Measurements from ENCODE around the gene TCOF1.

Gene TCOF1

DNA sequence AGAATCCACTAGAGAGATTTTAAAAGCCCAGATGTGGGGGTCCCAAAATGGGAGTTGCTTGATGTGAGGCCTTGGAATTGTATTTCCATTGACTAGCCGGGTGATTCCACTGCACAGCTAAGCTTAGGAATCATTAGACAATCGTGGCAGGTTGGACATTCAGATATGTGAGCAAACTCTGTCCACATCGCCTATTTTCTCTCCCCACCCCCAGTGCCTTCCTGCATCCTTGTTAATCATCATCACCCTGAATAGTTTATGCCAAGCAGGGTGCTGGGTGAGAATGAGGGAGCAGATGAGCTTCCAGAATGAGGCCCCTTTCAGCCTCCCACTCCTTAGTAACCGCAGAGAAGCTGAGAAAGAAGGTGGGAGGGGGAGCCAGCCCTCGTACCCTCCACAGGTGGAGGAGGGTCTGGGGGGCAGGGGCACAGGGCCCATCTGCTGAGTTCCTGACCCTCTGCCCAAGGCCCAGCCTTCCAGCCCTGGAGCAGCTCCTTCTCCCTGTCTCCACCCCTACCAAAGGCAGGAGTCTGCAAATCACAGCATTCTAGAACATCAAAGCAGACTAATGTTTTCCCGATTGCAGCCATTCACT is 7.7 kb upstream of the TCOF1 start:
- TF ChIP-seq SUZ12 (IDR thresholded peaks at IDR 0.05; ENCODE audit: extremely low read depth, insufficient read depth, insufficient read length) (no peak), ZNF274 (IDR thresholded peaks at IDR 0.05; ENCODE audit: low read depth, low read length) (no peak)
- Histone ChIP-seq H3K36me3 (ENCODE audit: insufficient read depth, insufficient read length, low read length) (no peaks in the 10 kb centered on the region), H3K4me3 (ENCODE audit: insufficient read length, low read depth) (no peak overlapping the region)

GRCh38 chr5:150350524-150351344 is 6.8 kb upstream of the TCOF1 start:
- TF ChIP-seq SUZ12 (IDR thresholded peaks at IDR 0.05; ENCODE audit: extremely low read depth, insufficient read depth, insufficient read length) = no peak
- TF ChIP-seq YY1 (IDR thresholded peaks at IDR 0.05; ENCODE audit: insufficient read depth, insufficient read length) = no peak
- TF ChIP-seq ZNF274 (IDR thresholded peaks at IDR 0.05; ENCODE audit: low read depth, low read length) = no peak
- Histone ChIP-seq H3K4me3 (ENCODE audit: insufficient read length, low read depth) (no peak overlapping the region), H3K9me3 (ENCODE audit: insufficient read depth, low read length) (no peaks in the 10 kb centered on the region), H3K36me3 (ENCODE audit: insufficient read depth, insufficient read length, low read length) (no peaks in the 10 kb centered on the region), H3K9ac (ENCODE audit: insufficient read length, low read depth) (no peak overlapping the region), H3K27me3 (ENCODE audit: insufficient read depth, insufficient read length) (no peaks in the 10 kb centered on the region), H3K4me1 (ENCODE audit: insufficient read depth, insufficient read length) (peaks cover 2% of the 10 kb centered on the region)
- DNase-seq (ENCODE audit: low read depth, low spot score) = peak; percentile 62

More for the DNA sequence above, 7.7 kb upstream of the TCOF1 start:
- DNase-seq (ENCODE audit: low read depth, low spot score) = no peak
- Histone ChIP-seq H3K9me3 (ENCODE audit: insufficient read depth, low read length) (no peaks in the 10 kb centered on the region), H3K9ac (ENCODE audit: insufficient read length, low read depth) (no peak overlapping the region), H3K27me3 (ENCODE audit: insufficient read depth, insufficient read length) (no peaks in the 10 kb centered on the region), H3K4me1 (ENCODE audit: insufficient read depth, insufficient read length) (peaks cover 2% of the 10 kb centered on the region)

DNA sequence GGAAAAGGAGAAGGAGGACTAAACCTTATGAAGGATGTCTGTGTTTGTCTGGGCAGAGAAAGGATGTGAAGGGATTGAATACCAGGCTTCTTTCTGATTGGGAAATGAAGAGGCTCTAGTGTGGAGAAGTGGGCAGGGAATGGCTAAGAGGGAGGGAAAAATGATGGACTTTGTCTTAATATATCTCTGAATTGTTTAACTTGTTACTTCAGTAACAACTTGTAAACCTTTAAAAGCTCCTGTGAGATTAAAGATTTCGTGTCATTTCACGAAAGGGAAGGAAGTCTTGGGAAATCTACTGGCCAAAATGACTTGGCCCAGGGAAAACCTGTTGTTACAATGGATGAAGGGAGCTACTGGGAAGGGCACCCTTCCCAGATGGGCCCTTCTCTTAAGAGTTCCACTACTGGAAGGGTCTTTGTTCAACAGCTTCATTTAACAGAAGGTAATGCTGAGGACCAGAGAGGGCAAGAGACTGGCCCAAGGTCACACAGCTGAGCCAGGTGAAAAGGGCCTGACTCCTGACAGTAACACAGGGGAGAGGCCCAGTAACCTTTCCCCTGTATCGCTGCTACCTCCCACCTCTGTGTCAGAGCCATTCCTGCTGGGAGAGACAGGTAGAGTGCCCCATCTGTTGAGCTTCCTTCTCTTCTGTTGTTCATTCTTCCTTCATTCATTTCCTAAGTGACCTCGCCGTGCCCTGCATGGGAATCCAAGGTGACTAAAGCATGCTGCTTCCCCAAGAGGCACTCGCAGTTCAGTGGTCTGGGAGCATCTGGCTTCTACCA is 5.1 kb upstream of the TCOF1 start:
- no peaks in the 10 kb centered on the region for H3K27me3 ChIP-seq (ENCODE audit: insufficient read depth, insufficient read length)
- DNase-seq (ENCODE audit: low read depth, low spot score) = no peak
- TF ChIP-seq ZNF274 (IDR thresholded peaks at IDR 0.05; ENCODE audit: low read depth, low read length) = no peak
- TF ChIP-seq SUZ12 (IDR thresholded peaks at IDR 0.05; ENCODE audit: extremely low read depth, insufficient read depth, insufficient read length) = no peak
- TF ChIP-seq YY1 (IDR thresholded peaks at IDR 0.05; ENCODE audit: insufficient read depth, insufficient read length) = no peak
- H3K9ac ChIP-seq (ENCODE audit: insufficient read length, low read depth) = no peak overlapping the region
- H3K4me3 ChIP-seq (ENCODE audit: insufficient read length, low read depth) = no peak overlapping the region
- H3K4me1 ChIP-seq (ENCODE audit: insufficient read depth, insufficient read length) = peaks cover 4% of the 10 kb centered on the region
- H3K9me3 ChIP-seq (ENCODE audit: insufficient read depth, low read length) = no peaks in the 10 kb centered on the region
- H3K36me3 ChIP-seq (ENCODE audit: insufficient read depth, insufficient read length, low read length) = no peaks in the 10 kb centered on the region

DNA sequence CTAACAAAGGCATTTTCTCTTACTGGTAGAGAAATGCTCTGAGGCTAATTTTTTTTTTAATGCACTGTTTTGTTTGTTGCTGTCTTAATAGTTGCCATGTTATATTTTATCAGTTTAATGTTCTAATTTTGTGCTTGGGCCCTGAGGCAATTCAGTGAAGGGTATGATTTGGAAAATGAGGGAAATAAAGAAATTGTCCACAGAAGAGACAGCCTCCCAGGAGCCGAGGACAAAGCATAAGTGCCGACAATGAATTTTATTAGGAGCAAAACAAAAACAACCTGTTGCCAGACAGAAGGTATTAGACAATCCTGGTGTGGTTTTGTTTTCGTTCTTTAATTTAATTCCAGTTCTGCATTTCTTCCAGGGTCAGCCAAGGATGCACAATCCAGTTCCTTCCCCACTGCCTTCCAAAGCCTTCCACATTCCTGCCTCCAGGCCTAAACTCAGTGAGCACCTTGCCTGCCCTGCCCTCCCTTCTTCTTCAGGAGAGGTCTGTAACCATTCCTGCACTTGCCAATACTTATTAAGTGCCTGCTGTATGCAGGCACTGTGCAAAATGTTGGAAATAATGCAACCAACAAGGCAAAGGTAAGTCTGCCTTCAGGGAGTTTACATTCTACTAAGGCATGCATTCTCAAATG is 4.3 kb upstream of the TCOF1 start:
- no peak for DNase-seq (ENCODE audit: low read depth, low spot score)
- Histone ChIP-seq H3K36me3 (ENCODE audit: insufficient read depth, insufficient read length, low read length) (no peaks in the 10 kb centered on the region), H3K4me3 (ENCODE audit: insufficient read length, low read depth) (no peak overlapping the region), H3K9me3 (ENCODE audit: insufficient read depth, low read length) (no peaks in the 10 kb centered on the region), H3K9ac (ENCODE audit: insufficient read length, low read depth) (no peak overlapping the region), H3K27me3 (ENCODE audit: insufficient read depth, insufficient read length) (no peaks in the 10 kb centered on the region), H3K4me1 (ENCODE audit: insufficient read depth, insufficient read length) (peaks cover 4% of the 10 kb centered on the region)
- TF ChIP-seq YY1 (IDR thresholded peaks at IDR 0.05; ENCODE audit: insufficient read depth, insufficient read length) (no peak), SUZ12 (IDR thresholded peaks at IDR 0.05; ENCODE audit: extremely low read depth, insufficient read depth, insufficient read length) (no peak), ZNF274 (IDR thresholded peaks at IDR 0.05; ENCODE audit: low read depth, low read length) (no peak)

DNA sequence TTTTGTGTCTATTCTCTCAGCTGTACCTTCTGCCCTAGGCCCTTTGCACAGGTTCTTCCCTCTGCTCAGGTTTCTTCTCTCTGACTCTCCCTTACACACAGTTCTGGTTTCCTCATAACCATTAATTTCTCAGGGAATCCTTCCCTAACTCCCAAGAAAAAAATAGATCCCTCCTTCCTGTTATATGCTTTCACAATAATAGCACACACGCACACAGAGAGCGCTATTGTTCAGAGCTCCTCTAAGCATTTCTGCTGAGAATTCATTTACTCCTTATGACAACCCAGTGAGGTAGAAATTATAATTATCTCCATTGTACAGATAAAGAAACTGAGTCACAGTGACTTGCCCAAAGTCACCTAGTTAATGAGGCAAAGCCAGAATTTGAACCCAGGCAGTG is 1.7 kb upstream of the TCOF1 start:
- H3K4me1 ChIP-seq (ENCODE audit: insufficient read depth, insufficient read length) = peaks cover 4% of the 10 kb centered on the region
- no peak overlapping the region for H3K4me3 ChIP-seq (ENCODE audit: insufficient read length, low read depth)
- TF ChIP-seq YY1 (IDR thresholded peaks at IDR 0.05; ENCODE audit: insufficient read depth, insufficient read length) (no peak), ZNF274 (IDR thresholded peaks at IDR 0.05; ENCODE audit: low read depth, low read length) (no peak), SUZ12 (IDR thresholded peaks at IDR 0.05; ENCODE audit: extremely low read depth, insufficient read depth, insufficient read length) (no peak)

DNA sequence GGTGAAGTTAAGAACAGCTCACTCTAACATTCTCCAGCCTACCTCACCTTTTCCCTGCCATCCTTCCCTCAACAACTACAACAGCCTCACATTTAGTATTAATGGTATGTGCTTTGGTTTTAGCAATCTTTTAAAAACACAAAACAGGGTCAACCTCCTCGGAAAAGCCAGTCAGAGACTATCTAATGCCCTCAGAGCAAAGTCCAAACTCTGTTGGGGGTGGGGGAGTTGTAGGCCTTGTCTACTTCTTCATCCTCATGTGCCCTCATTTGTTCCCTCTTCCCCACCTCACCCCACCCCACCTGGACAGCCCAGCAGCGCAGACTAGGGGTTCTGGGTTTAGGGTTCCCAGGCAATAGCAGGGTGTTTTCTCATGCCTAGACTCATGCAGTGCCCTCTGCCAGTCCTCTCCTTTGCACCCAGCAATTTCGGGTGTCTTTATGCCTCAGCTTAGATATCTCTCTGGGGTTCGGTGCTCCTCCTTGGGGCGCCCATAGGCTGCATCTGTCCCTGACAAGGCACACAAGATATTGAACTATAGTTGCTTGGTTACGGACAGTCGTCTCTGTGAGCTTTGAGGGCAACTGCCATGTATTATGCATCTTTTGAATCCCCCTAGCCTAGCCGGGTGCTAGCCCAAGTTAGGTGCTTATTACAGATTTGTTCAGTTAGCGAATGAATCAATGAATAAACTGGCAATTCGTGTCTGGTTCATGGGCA is 762 bp upstream of the TCOF1 start:
- Histone ChIP-seq H3K4me1 (ENCODE audit: insufficient read depth, insufficient read length) (peaks cover 3% of the 10 kb centered on the region), H3K4me3 (ENCODE audit: insufficient read length, low read depth) (no peak overlapping the region), H3K36me3 (ENCODE audit: insufficient read depth, insufficient read length, low read length) (peaks cover 32% of the 10 kb centered on the region), H3K27me3 (ENCODE audit: insufficient read depth, insufficient read length) (no peaks in the 10 kb centered on the region), H3K9ac (ENCODE audit: insufficient read length, low read depth) (peak overlapping the region; percentile 56), H3K9me3 (ENCODE audit: insufficient read depth, low read length) (no peaks in the 10 kb centered on the region)
- no peak for DNase-seq (ENCODE audit: low read depth, low spot score)
- TF ChIP-seq SUZ12 (IDR thresholded peaks at IDR 0.05; ENCODE audit: extremely low read depth, insufficient read depth, insufficient read length) (no peak), ZNF274 (IDR thresholded peaks at IDR 0.05; ENCODE audit: low read depth, low read length) (no peak), YY1 (IDR thresholded peaks at IDR 0.05; ENCODE audit: insufficient read depth, insufficient read length) (no peak)

More for the DNA sequence above, 1.7 kb upstream of the TCOF1 start:
- no peaks in the 10 kb centered on the region for H3K9me3 ChIP-seq (ENCODE audit: insufficient read depth, low read length)
- DNase-seq (ENCODE audit: low read depth, low spot score) = no peak
- H3K36me3 ChIP-seq (ENCODE audit: insufficient read depth, insufficient read length, low read length) = peaks cover 23% of the 10 kb centered on the region
- H3K27me3 ChIP-seq (ENCODE audit: insufficient read depth, insufficient read length) = no peaks in the 10 kb centered on the region
- no peak overlapping the region for H3K9ac ChIP-seq (ENCODE audit: insufficient read length, low read depth)
